Measurements from ENCODE around the gene B3GAT3.
A peak's percentile ranks its signal among the peaks of the same experiment; 100 is the strongest.
"Not testable (repeated sequence)": the region's sequence is repeated elsewhere in the genome, so short reads cannot be mapped to it uniquely, and the experiment has no call there.

B3GAT3 gene

DNA sequence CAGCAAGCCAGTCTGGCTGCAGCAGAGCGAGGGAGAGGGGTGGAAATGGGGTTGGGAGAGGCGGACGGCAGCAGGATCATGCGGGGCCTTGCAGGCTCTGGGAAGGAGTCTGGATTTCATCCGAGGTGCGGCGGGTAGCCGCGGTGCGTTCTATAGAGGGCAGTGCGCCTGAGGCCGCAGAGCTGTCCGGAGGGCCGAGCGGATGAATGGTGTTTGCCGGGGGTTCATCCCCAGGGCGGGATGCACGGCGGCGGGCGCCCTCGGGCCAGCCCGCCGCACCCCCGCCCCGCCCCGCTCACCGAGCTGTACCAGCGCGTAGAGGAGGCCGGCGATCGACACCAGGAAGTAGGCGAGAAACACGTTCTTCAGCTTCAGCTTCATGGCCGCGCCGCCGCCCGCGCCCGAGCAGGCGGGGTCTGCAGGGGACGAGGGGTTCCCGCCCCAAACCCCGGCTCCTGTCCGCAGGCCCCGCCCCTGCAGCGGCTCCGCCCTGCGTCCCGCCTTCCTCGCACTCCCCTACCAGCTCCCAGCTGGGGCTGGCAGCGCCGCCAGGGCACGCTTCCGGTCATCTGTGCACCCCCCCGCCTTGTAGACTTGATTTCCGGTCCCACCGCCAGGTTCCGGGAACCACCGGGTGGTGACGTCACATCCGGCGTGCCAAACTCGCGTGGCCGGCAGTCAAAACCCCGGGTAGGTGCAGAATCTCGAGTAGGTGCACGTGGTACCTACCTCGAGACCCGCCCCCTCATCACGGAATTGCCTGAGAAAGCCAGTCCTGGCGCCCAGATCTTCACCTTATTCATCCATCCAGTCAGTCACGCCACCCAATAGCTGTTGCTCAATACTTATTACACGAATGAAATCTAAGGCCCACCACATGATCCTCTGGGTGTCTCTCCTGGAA lies at the start of gene B3GAT3:
TSS of gene B3GAT3 (minus strand) at position 420 of the 904 bp plus-strand sequence. CDS start at position 381, 39 bp downstream.
- DNase-seq (ENCODE audit: low read depth): peak; percentile 97

DNA sequence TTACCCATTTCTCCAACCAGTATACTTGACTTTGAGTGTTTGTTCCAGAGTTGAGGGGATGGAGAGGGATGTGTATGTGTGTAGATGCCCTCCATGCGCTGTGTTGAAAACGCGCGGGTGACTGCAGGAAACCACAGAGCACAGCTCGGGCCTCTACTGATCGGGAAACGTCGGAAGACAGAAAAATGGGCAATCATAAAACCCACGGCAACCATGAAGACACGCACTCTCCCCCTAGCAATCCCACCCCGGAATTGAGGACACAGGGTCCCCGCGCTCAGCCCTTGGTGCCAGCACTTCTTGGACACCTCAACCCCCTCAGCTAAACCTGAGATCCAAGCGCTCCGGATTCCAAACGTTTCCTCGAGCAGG lies 49.4 kb upstream of the B3GAT3 start:
- no peak for DNase-seq (ENCODE audit: low read depth)

DNA sequence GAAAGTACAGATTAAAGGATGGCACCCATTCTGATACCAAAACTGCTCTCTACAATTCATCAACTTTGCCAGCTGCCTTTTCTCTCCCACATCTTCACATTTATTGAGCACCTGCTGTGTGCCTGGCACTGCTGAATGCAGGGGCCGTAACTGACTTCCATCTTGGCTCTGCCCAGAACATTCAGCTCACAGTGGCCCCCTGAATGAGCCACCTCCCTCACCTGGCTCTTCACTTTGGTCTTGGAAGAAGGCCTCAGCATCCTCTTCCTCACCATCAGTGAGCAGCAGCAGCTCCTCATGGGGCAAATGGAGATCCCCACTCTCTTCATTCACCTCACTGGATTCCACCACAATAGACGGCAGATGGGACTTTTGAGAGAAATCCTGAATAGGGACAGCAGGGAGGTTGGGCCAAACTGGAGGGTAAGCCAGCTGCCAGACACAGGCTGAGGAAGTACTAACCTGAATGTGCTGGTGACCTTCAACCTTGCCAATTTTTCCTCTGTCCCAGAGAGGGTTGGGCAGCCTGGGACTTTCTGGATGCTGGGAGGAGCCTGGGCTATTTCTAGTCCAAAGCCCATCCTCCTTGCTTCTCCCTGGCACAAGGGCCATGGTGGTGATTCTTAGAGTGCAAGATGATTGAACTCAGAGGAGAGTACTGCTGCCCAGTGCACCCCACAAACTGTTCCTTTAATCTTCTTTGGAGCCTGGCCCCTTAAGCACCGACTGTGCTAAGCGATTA lies 47.8 kb upstream of the B3GAT3 start:
- no peak for DNase-seq (ENCODE audit: low read depth)

DNA sequence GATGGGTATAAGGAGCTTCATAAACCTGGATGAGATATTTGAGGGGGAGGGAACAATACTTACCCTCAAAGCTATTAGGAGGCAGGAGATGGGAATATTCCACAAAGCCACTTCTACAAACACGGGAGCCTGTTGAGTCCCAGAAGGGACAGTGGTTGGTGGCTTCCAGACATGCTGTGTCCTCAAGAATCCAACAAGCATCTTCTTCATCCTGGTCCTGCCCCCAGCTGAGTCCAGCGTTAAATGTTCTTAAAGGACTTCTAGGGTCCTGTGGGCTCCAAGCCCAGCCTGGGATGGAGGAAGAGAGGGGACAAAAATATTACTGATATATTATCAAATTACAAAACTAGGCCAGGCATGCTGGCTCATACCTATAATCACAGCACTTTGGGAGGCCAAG lies 45.7 kb upstream of the B3GAT3 start:
- DNase-seq (ENCODE audit: low read depth): no peak

DNA sequence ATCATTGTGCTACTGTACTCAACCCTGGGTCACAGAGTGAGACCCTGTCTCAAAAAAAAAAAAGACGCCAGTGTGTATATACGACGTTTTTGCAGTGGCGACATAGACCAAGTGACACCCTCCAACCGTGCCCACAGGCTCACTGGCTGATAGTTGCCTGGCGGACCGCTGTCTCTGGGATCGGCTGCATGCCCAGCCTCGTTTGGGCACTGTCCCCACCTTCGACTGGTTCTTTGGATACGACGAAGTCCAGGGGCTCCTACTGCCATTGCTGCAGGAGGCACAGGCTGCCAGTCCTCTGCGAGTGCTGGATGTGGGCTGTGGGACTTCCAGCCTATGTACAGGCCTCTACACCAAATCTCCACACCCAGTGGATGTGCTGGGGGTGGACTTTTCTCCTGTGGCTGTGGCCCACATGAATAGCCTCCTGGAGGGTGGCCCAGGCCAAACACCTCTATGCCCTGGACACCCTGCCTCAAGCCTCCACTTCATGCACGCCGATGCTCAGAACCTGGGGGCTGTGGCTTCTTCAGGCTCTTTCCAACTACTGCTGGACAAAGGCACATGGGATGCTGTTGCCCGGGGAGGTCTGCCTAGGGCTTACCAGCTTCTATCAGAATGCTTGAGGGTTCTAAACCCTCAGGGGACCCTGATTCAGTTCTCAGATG lies 44.6 kb upstream of the B3GAT3 start:
- no peak for DNase-seq (ENCODE audit: low read depth)

DNA sequence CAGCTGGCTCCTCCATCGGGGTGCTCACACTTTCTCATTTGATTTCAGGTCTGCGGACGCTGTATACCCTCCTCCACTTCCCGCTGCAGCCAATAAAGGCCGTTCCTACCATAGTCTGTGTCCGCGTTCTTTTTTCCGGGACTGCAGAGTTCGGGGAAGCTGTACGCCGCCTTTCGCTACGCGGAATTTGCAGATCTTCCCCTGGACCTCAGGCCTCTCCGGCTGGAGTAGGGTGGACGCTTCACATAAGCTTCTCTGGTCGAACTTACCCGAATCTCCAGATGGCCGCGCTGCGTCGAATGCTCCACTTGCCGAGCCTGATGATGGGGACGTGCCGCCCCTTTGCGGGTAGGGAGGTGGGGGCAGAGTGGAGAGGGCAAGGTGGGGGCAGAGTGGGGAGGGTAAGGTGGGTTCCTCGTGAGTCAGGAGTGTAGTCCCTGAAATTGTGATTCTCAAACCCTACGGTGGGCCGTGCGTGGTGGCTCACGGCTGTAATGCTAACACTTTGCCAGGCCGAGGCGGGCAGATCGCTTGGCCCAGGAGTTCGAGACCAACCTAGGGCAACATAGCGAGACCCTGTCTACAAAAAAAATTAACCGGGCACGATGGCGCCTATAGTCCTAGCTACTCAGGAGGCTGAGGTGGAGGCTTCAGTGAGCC lies 43.9 kb upstream of the B3GAT3 start:
- no peak for DNase-seq (ENCODE audit: low read depth)

DNA sequence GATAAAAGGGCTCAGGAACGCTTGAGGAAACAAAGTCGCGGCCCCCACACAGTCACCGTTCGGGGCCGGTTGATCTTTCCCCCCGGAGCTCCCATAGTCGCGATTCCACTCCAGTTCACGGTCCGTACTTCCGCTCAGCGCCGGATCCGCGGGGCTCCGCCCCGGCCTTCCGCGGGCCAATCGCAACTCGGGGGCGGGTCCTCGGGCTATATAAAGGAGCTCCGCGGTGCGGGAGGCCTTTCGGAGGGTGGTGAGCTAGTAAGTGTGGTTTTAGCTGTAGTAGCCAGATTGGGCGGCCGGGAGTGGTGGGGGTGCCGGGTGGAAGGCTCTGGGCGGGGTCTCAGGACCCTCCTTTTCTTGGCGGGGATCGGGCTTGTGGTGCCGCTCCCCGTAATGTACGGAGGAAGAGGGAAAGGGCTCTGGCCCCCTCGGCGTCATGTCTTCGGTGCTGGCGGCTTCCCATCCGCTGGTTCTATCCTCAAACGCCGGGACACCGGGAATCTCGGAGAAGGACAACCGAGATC lies 43.4 kb upstream of the B3GAT3 start, which contains the start of the genes C11orf98 and CSKMT:
TSS of gene C11orf98 (minus strand) at position 136 of the 524 bp plus-strand sequence. CDS start at position 95, 41 bp downstream.
TSS of gene CSKMT (plus strand) at position 238 of the 524 bp plus-strand sequence. CDS start 568 bp downstream, outside the sequence.
- peak; percentile 87 for DNase-seq (ENCODE audit: low read depth)

DNA sequence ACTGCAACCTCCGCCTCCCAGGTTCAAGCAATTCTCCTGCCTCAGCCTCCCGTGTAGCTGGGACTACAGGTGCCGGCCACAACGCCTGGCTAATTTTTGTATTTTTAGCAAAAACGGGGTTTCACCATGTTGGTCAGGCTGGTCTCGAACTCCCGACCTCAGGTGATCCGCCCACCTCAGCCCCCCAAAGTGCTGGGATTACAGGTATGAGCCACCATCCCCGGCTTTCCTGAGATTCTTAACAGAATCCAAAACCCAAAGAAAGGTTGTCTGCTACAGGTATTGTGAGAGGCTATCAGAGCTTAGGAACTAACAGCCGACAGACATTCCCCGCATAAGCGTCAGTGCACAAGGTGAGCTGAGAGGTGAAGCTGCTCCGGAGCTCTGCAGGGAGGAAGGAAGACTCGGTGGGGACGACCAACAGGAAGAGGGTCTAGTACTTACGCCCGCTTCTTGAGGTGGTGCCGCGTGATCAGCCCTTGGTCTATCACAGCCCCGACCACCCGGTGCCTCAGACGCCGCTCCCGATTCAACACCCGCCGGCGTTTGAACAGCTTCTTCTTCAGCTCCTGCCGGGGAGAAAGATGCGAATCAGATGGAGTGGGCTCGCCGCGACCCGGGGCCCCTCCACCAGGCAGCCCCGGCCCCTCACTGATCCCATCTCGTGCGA lies 42.8 kb upstream of the B3GAT3 start:
- no peak for DNase-seq (ENCODE audit: low read depth)

DNA sequence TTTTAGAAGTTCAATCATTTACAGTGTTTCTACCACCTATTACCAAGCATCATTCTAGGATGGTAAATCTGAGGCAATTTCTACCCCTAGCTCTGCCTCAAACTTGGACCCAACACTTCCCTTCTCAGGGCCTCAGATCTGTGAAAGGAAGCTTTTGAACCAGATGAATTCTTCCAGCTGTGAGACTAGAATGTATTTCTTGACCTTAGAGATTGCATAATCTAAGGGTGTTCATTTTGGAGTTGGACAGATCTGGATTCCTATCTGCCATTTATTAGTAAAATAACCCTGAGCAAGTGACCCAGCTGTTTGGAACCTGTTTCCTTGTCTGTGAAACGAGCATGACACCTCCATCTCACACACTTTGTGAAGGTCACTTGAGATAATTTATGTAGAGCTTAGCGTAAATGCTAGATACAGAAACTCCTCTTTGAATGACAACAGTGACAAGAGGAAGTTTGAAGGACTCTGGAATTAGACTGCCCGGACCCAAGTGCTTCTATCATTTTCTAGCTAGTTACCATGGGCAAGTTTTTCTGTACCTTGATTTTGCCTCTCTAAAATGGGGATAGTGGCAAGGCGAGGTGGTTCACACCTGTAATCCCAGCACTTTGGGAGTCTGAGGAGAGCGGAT lies 35.1 kb upstream of the B3GAT3 start:
- no peak for DNase-seq (ENCODE audit: low read depth)

DNA sequence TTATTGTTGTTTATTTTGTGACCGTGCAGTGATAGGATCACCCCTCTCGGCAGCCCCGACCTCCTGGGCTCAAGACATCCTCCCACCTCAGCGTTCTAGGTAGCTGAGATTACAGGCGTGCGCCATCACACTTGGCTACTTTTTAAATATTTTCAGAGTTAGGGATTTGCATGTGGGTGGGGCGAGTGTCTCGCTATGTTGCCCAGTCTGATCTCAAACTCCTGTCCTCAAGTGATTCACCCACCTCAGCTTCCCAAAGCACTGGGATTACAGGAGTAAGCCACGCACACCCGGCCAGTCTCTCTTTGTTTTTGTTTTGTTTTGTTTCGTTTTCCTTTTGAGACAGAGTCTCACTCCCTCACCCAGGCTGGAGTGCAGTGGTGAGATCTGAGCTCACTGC lies 32.5 kb upstream of the B3GAT3 start:
- DNase-seq (ENCODE audit: low read depth): no peak

DNA sequence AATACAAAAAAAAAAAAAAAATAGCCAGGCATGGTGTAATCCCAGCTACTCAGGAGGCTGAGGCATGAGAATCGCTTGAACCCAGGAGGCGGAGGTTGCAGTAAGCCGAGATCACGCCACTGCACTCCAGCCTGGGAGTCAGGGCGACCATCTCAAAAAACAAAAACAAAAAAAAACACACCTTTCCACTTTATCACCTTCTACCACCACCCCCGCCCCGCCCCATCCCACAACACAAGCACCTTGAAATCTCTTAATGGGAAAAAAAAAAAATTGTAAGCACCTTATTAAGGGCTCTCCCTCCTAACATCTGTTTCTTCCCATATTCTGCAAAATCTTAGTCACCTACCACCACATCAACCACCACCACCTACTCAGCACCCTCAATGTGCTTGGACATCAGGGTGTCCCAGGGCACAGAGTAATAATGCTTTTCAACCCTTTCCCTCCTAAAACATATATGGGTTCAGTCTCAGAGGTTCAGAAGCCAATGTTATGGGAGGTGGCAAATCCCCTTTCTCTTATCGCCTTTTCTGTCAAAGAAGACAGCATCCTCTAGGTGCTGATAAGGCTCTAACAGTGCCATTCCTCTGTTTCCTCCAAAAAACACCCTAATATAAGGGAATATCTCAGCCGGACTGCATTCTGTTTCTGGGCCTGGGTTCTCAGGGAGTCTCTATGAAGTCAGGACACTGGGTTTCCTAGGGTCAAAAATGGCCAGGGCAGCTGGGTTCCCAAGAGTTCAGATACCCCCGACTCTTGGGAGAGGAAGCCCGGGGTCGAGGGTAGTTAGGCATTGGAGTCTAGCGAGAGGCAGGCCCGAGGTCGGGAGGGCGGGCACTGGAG lies 30.6 kb upstream of the B3GAT3 start:
- no peak for DNase-seq (ENCODE audit: low read depth)

DNA sequence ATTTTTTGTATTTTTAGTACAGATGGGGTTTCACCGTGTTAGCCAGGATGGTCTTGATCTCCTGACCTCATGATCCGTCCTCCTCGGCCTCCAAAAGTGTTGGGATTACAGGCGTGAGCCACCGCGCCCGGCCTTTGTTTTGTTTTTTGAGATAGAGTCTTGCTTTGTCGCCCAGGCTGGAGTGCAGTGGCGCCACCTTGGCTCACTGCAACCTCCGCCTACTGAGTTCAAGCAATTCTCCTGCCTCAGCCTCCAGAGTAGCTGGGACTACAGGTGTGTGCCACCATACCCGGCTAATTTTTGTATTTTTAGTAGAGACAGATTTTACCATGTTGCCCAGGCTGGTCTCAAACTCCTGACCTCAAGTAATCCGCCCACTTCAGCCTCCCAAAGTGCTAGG lies 28.5 kb upstream of the B3GAT3 start:
- DNase-seq (ENCODE audit: low read depth): not testable (repeated sequence)

DNA sequence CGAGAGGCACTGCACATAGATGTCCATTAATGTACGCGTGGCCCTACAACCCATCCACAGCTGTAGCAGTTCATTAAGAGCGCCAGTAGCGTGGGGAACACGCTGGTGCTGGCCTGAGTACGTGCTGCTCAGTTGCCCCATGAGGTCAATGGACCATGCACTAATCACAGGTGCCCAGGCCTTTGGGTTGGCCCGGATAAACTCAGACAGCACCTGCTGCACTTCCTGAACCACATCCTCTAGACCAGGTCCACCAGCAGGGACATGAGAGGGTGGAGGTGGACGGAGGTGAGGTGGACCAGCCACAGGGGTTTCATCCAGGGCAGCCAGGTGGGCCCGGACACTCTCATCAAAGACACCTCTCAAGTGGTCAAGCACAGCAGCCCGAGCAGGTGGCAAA lies 27.7 kb upstream of the B3GAT3 start:
- no peak for DNase-seq (ENCODE audit: low read depth)

DNA sequence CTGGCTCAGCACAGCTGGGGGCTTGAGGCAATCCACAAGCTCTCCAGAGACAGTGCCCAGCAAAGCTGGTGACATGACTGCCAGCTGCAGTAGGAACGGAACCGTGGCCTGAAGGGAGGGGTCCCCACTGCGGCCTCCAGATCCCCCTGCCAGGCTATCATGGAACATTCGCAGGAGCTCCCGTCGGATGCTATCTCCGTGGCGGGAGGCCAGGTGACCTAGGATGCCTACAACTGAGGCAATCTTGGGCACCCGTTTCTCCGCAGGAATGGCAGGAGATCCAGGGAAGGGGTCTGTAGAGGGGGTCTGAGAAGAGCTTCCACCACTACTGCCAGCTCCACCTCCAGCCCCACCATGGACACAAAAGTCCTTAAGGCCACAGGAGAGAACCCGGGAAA lies 27.2 kb upstream of the B3GAT3 start:
- DNase-seq (ENCODE audit: low read depth): no peak

DNA sequence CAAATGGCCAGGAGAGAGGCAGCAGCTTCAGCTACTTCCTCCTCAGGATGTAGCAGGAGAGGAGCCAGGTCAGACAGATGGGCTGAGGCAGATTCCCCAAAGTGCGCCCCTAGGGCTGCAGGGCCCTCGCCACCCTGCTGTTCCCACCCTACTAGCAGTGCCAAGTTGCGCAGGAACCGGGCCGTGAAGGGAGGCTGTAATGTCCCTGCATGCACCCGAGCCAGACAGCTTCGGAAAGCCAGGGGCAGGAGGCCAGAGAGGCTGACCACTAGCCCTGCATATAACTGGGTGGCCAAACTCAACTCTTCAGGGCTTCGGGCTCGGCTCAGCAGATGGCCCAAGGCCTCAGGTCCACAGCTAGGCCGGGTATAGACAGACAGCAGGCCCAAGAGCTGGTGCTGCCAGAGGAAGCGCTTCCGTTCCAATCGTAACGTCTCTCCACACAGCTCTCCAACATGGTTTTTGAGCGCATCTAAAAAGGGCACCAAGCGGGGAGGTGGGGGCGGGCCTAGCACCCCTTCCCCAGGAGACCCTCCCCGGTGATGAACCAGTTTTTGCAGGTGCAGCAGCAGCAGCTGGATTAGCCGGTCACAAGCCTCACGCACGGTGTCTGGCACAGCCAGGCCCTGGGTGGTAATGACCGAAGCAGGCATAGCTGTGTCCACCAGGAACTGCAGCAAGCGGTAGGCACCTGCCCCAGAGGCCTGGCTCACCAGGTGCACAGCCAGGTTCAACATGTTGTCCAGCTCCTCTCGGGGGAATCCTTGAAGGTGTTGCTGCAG lies 26.6 kb upstream of the B3GAT3 start:
- no peak for DNase-seq (ENCODE audit: low read depth)

DNA sequence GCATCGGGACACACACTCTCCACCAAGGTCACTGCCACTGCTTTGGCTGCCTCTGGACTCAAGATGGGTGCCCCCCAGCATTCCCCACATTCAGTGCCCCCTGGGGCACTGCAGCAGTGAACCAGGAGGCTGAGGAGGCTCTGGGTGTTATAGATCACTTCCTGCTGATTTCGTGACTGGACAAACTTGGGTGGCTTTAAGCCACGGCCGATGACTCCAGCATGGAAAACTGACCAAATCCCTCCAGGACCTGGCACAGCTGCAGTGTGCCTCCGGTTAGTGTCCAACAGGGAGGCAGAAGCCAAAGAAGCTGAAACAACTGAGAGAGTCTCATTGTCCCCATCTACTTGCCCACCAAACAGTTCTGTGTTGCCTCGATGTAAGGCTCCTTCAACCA lies 25.8 kb upstream of the B3GAT3 start:
- DNase-seq (ENCODE audit: low read depth): peak; percentile 38

DNA sequence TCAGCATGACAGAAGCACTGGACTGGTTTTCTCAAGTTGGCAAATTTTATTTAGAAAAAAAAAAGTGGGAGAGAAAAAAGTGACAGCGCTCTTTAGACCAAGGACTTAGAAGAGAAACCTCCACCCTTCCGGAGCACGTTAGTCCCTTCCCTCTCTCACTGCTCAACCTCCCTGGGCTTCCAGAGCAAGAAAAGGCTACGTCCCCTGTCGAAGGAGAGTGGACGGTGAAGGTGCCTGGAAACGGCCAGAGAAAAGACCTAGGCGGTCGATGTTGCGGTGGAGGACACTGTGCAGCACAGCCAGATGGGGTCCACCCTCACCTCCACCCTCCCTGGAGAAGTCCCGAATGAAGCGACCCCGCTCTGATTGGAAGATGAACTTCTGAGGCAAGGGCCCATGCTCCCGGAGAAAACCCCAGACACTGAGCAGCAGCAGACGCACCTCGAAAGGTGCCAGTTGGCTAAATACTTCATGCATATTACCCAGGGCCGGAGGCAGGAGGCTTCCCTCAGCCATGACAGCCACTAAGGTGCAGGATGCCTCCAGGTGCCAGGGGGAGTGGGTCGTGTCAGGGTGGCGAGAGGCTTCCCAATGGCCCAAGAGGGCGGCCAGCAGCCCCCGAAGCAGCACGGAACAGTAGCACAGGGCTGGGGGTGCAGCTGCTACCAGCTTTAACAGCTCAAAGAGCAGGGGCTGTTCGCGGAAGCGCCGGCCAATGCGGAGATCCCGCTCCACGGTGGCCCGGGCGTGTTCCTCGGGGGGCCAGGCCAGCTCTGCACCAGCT lies 25.2 kb upstream of the B3GAT3 start:
- no peak for DNase-seq (ENCODE audit: low read depth)

All from GM04504 (cell line).